IMR-90 (cell line): Measurements from ENCODE around the gene AKT3. TPM values are rescaled to one million over a fixed set of nuclear protein-coding genes. Genes with fewer than 3 reads are reported as not detected.

Experiments
- ATAC-seq: fragments of 200-7000 bp; cut with Tn5 transposase; 2 replicates; pipeline ENCODE4 v1.9.1; 2020; ENCODE audit warnings: low read depth, mild to moderate bottlenecking, moderate library complexity
- BruUV-seq: library from RNA; stranded (reverse); fragments of 400-500 nt; replicated peaks from 2 replicates; lab custom pipeline; 2021; lab: Mats Ljungman, UMichigan
- CTCF ChIA-PET: fragments of 300-600 bp; formaldehyde crosslinking; extraction: SDS; loops from one replicate; lab custom pipeline; 2021; ENCODE audit warnings: antibody characterized with exemption; lab: Yijun Ruan, JAX
- POLR2A ChIA-PET: fragments of 300-600 bp; sonication (Branson Sonifier 250); formaldehyde crosslinking; loops from one replicate; lab custom pipeline; 2022; ENCODE audit warnings: antibody characterized with exemption; ENCODE audit not compliant: unreplicated experiment; lab: Charles Lee
- DNase-seq: peaks from one replicate; pipeline ENCODE4 v3.0.0; 2013
- H2AFZ ChIP-seq: replicated peaks from 2 replicates; pipeline ENCODE3; 2013; ENCODE audit warnings: low read length, mild to moderate bottlenecking; ENCODE audit not compliant: poor library complexity
- H2AK5ac ChIP-seq: 2 replicates; pipeline ENCODE4 v1.6.1; 2013; ENCODE audit warnings: low read depth, low read length, inconsistent platforms
- H2AK9ac ChIP-seq: replicated peaks from 2 replicates; pipeline ENCODE3; 2013; ENCODE audit warnings: mild to moderate bottlenecking, low read depth, low read length, moderate library complexity; ENCODE audit not compliant: poor library complexity
- H2BK120ac ChIP-seq: 2 replicates; pipeline ENCODE4 v1.6.1; 2013; ENCODE audit warnings: low read depth, low read length, inconsistent platforms
- H2BK15ac ChIP-seq: 3 replicates; pipeline ENCODE4 v1.6.1; 2013; ENCODE audit warnings: low read depth, low read length, inconsistent platforms
- H2BK20ac ChIP-seq: 2 replicates; pipeline ENCODE4 v1.6.1; 2013; ENCODE audit warnings: low read depth, mild to moderate bottlenecking, inconsistent platforms, low read length, moderate library complexity
- H2BK5ac ChIP-seq: 2 replicates; pipeline ENCODE4 v1.6.1; 2013; ENCODE audit warnings: mild to moderate bottlenecking, low read depth, low read length, inconsistent platforms; ENCODE audit not compliant: poor library complexity, severe bottlenecking
- H3K14ac ChIP-seq: replicated peaks from 2 replicates; pipeline ENCODE4 v1.6.1; 2013; ENCODE audit warnings: low read depth, low read length, inconsistent platforms
- H3K18ac ChIP-seq: 2 replicates; pipeline ENCODE4 v1.6.1; 2013; ENCODE audit warnings: low read depth, low read length, control low read depth
- H3K23ac ChIP-seq: 2 replicates; pipeline ENCODE4 v1.6.1; 2013; ENCODE audit warnings: low read depth, low read length, inconsistent platforms
- H3K27ac ChIP-seq: 2 replicates; pipeline ENCODE4 v1.5.1; 2013; ENCODE audit warnings: mild to moderate bottlenecking, control low read depth, low read length; ENCODE audit not compliant: insufficient read depth
- H3K27me3 ChIP-seq: 2 replicates; pipeline ENCODE4 v1.6.1; 2013; ENCODE audit warnings: low read length; ENCODE audit not compliant: control insufficient read depth, insufficient read depth
- H3K36me3 ChIP-seq: 2 replicates; pipeline ENCODE4 v1.6.1; 2013; ENCODE audit warnings: low read length, mixed read lengths; ENCODE audit not compliant: control insufficient read depth, insufficient read depth
- H3K4ac ChIP-seq: 2 replicates; pipeline ENCODE4 v1.6.1; 2013; ENCODE audit warnings: low read depth, low read length, inconsistent platforms
- H3K4me1 ChIP-seq: 2 replicates; pipeline ENCODE4 v1.6.1; 2013; ENCODE audit warnings: low read length, mixed read lengths; ENCODE audit not compliant: control insufficient read depth, insufficient read depth
- H3K4me2 ChIP-seq: 2 replicates; pipeline ENCODE4 v1.6.1; 2013; ENCODE audit warnings: low read depth, mild to moderate bottlenecking, control low read depth, low read length, moderate library complexity
- H3K4me3 ChIP-seq: 2 replicates; pipeline ENCODE4 v1.5.1; 2013; ENCODE audit warnings: low read depth, mild to moderate bottlenecking, control low read depth, low read length, moderate library complexity; ENCODE audit not compliant: insufficient read depth
- H3K56ac ChIP-seq: 2 replicates; pipeline ENCODE4 v1.6.1; 2013; ENCODE audit warnings: low read length, inconsistent platforms; ENCODE audit not compliant: insufficient read depth; ENCODE audit errors: extremely low read depth
- H3K79me1 ChIP-seq, 2 experiments: 2 replicates each; pipeline ENCODE4 v1.6.1; 2013; ENCODE audit warnings: low read length in 2 of 2, inconsistent platforms in 1 of 2, low read depth in 1 of 2
- H3K9ac ChIP-seq: 2 replicates; pipeline ENCODE4 v1.6.1; 2013; ENCODE audit warnings: low read depth, low read length, control low read depth
- H3K9me1 ChIP-seq: 2 replicates; pipeline ENCODE4 v1.6.1; 2013; ENCODE audit warnings: low read length, inconsistent platforms; ENCODE audit not compliant: insufficient read depth
- H3K9me3 ChIP-seq: 2 replicates; pipeline ENCODE4 v1.6.1; 2013; ENCODE audit warnings: low read length; ENCODE audit not compliant: control insufficient read depth, insufficient read depth
- H4K20me1 ChIP-seq: 2 replicates; pipeline ENCODE4 v1.6.1; 2013; ENCODE audit warnings: low read length, inconsistent platforms; ENCODE audit not compliant: insufficient read depth
- H4K5ac ChIP-seq: 2 replicates; pipeline ENCODE4 v1.6.1; 2013; ENCODE audit warnings: mild to moderate bottlenecking, low read depth, low read length, control low read depth
- H4K8ac ChIP-seq, 2 experiments: 2 replicates each; pipeline ENCODE4 v1.6.1; 2013; ENCODE audit warnings: low read depth in 2 of 2, low read length in 2 of 2, control low read depth in 1 of 2, inconsistent platforms in 1 of 2
- H4K91ac ChIP-seq: 2 replicates; pipeline ENCODE4 v1.6.1; 2013; ENCODE audit warnings: low read depth, low read length, inconsistent platforms; ENCODE audit not compliant: insufficient read depth
- CEBPB ChIP-seq: IDR thresholded peaks from 2 replicates; pipeline ENCODE4 v1.6.1; 2012; ENCODE audit warnings: low read depth, low read length, improper control_type of control experiment
- CHD1 ChIP-seq: IDR thresholded peaks from 2 replicates; pipeline ENCODE4 v1.6.1; 2012; ENCODE audit warnings: low read depth, low read length, improper control_type of control experiment
- MXI1 ChIP-seq: IDR thresholded peaks from 2 replicates; pipeline ENCODE4 v1.6.1; 2012; ENCODE audit warnings: low read depth, mild to moderate bottlenecking, low read length, moderate library complexity, borderline replicate concordance
- NFE2L2 ChIP-seq: fragments of 150-350 bp; IDR thresholded peaks from 2 replicates; pipeline ENCODE4 v1.6.1; 2016; ENCODE audit warnings: low read depth, mild to moderate bottlenecking, low read length
- RFX5 ChIP-seq: IDR thresholded peaks from 2 replicates; pipeline ENCODE4 v1.8.0; 2012; ENCODE audit warnings: low read depth, mild to moderate bottlenecking, low read length, moderate library complexity
- USF2 ChIP-seq: fragments of 150-350 bp; IDR thresholded peaks from 2 replicates; pipeline ENCODE4 v1.6.1; 2017; ENCODE audit warnings: mild to moderate bottlenecking, antibody characterized with exemption, low read length, low read depth
- dilution Hi-C: fragments of 300-500 bp; cut with HindIII; formaldehyde crosslinking; loops from one replicate; pipeline ENCODE4 v1.14.3; 2018; ENCODE audit warnings: low sequenced_read_pairs; ENCODE audit not compliant: unreplicated experiment
- in situ Hi-C: fragments of 300-500 bp; cut with MboI; formaldehyde crosslinking; loops from 3 replicates; pipeline ENCODE4 v1.14.3; 2019; ENCODE audit warnings: low sequenced_read_pairs, inconsistent platforms, mixed read lengths
- intact Hi-C: fragments of 100-400 bp; cut with micrococcal nuclease; formaldehyde crosslinking; loops from 2 replicates; pipeline ENCODE4 v1.10.0; 2022
- polyA plus RNA-seq, 3 experiments: library from polyadenylated mRNA; depleted of rRNA; stranded (reverse); fragments of >200 nt; gene quantifications; 2 replicates each; pipeline ENCODE4 v1.2.3, GENCODE V29; 2012; ENCODE audit warnings: low replicate concordance in 1 of 3
- total RNA-seq: library from RNA; depleted of rRNA; stranded (reverse); fragments of >200 nt; gene quantifications from 2 replicates; pipeline ENCODE4 v1.2.3, GENCODE V29; 2012

Gene AKT3
- total and polyA plus RNA-seq, 2 of the 4 experiments (the other 2 are of a cell fraction) = 15.2 to 19.4 TPM

- peaks cover 2% of the 10 kb centered on the region; the same call in 1 of the 2 replicates for H3K36me3 ChIP-seq
- H4K91ac ChIP-seq = peak overlapping the region; percentile 26; the same call in 1 of the 2 replicates
- peak overlapping the region; percentile 63; the same call in 1 of the 2 replicates for H3K18ac ChIP-seq
- DNase-seq (peak; percentile 20), ATAC-seq (no peak)
- TF ChIP-seq CHD1 = no peak
- TF ChIP-seq RFX5 = no peak
- peak; percentile 60 for TF ChIP-seq CEBPB
- TF ChIP-seq MXI1 = no peak
- TF ChIP-seq NFE2L2 = no peak
- TF ChIP-seq USF2 = no peak
- H2BK120ac ChIP-seq = peak overlapping the region; percentile 81
- CTCF ChIA-PET = no interaction called here
- no peak overlapping the region for H3K56ac ChIP-seq
- peaks cover 5% of the 10 kb centered on the region; the same call in 1 of the 2 replicates for H4K20me1 ChIP-seq
- no TSS peak for BruUV-seq
- H2AFZ ChIP-seq = no peak overlapping the region
- intact Hi-C loops (loop anchor here (5.0 kb wide), 1 partner anchor 42 kb away; no protein-coding TSS in a partner anchor), in situ Hi-C loops (no loop called here), dilution Hi-C loops (no loop called here)
- H3K4me3 ChIP-seq = no peak overlapping the region
- peak overlapping the region; percentile 64; the same call in 1 of the 2 replicates for H3K23ac ChIP-seq
- H3K79me1 ChIP-seq = peaks cover 18 to 40% of the 10 kb centered on the region in 2 experiments
- peak overlapping the region; percentile 72; the same call in 1 of the 2 replicates for H3K4ac ChIP-seq
- no peak overlapping the region for H2AK9ac ChIP-seq
- H3K9me1 ChIP-seq = peaks cover 7% of the 10 kb centered on the region
- H2BK5ac ChIP-seq = peak overlapping the region; percentile 83
- peak overlapping the region; percentile 92 for H3K14ac ChIP-seq
- peak overlapping the region; percentile 84; the same call in 1 of the 2 replicates for H2AK5ac ChIP-seq
- peaks cover 9% of the 10 kb centered on the region for H3K4me1 ChIP-seq
- peak overlapping the region; percentile 89; the same call in 2 of the 3 replicates for H2BK15ac ChIP-seq
- no peak overlapping the region; the same call in 1 of the 2 replicates for H3K27ac ChIP-seq
- H4K5ac ChIP-seq = no peak overlapping the region; the same call in 1 of the 2 replicates
- no peaks in the 10 kb centered on the region for H3K9me3 ChIP-seq
- POLR2A ChIA-PET = interaction anchor here (0.7 kb wide), 1 partner anchor 54 kb away, joined by 3 read pairs; no protein-coding TSS in a partner anchor
- H2BK20ac ChIP-seq = peak overlapping the region; percentile 80
- H3K4me2 ChIP-seq = peak overlapping the region; percentile 50; the same call in 1 of the 2 replicates
- H3K9ac ChIP-seq = peak overlapping the region; percentile 49; the same call in 1 of the 2 replicates
- peak overlapping the region in 1 of 2 experiments; percentile 44; a peak in 1 of 4 replicates for H4K8ac ChIP-seq
- H3K27me3 ChIP-seq = no peaks in the 10 kb centered on the region
Measured at GRCh38 chr1:243799908-243800307, 50.1 kb downstream of the AKT3 start.
